Uterus (tissue), 2 donors: ENCODE measurements around the gene RNF169.

Experiments used
- CTCF ChIP-seq, 4 experiments: fragments of 200-600 bp in 2 of 4; fragments of 450-650 bp in 2 of 4; sonication (generic) in 2 of 4; IDR thresholded peaks; one replicate each; pipeline ENCODE4 v1.5.1; 2016 to 2019; ENCODE audit warnings: antibody characterized with exemption in 4 of 4, mild to moderate bottlenecking in 2 of 4, moderate library complexity in 1 of 4
- POLR2A ChIP-seq, 2 donors: fragments of 450-650 bp; IDR thresholded peaks; one replicate each; pipeline ENCODE4 v1.6.1; 2016; ENCODE audit warnings: antibody characterized with exemption in 2 of 2, mild to moderate bottlenecking in 1 of 2, moderate library complexity in 1 of 2

GRCh38 chr11:74784726-74785125 lies 36.1 kb downstream of the RNF169 start:
- TF ChIP-seq CTCF (IDR thresholded peaks at IDR 0.05) (no peak), POLR2A (IDR thresholded peaks at IDR 0.05) (no peak)
